ENCODE measurements around the gene MRPS18A. TPM values are rescaled to one million over a fixed set of nuclear protein-coding genes. Genes with fewer than 3 reads are reported as not detected.

The MRPS18A gene
- total and polyA plus RNA-seq, 2 donors (not counting 1 experiment from before 2014, with no cell fraction given) = 39.6 to 46.3 TPM

GRCh38 chr6:43681303-43681702 is 6.3 kb downstream of the MRPS18A start:
- H3K27ac Mint-ChIP-seq = no peak overlapping the region
- intact Hi-C loops (cut with micrococcal nuclease) = loop anchor here (10.0 kb wide), 1 partner anchor 1467 kb away; the partner anchor contains the start of gene MRPS10
- no peaks in the 10 kb centered on the region for H3K9me3 Mint-ChIP-seq (ENCODE audit: insufficient read depth)
- no peak for ATAC-seq (ENCODE audit: low read depth)
- Histone ChIP-seq H3K27ac (ENCODE audit: low read length in 2 of 2) (no peak overlapping the region), H3K4me2 (replicated peaks; ENCODE audit: low read depth, low read length, poor library complexity, severe bottlenecking) (no peak overlapping the region), H3K4me3 (ENCODE audit: control extremely low read depth in 1 of 5, extremely low read depth in 1 of 5, insufficient read depth in 1 of 5, low read depth in 2 of 5, low read length in 4 of 5) (no peak overlapping the region), H3K27me3 (replicated peaks in 1 of 4; ENCODE audit: control extremely low read depth in 1 of 4, control insufficient read depth in 3 of 4, insufficient read depth in 4 of 4, low read length in 3 of 4) (no peaks in the 10 kb centered on the region), H3K36me3 (replicated peaks in 1 of 2; ENCODE audit: control extremely low read depth in 1 of 2, control insufficient read depth in 1 of 2, extremely low read depth in 1 of 2, insufficient read depth in 2 of 2, low read length in 1 of 2) (peaks cover 25 to 64% of the 10 kb centered on the region in 2 experiments), H3K79me2 (ENCODE audit: control insufficient read depth, insufficient read depth, low read length) (peaks cover 70% of the 10 kb centered on the region), H3K9me3 (ENCODE audit: control extremely low read depth in 1 of 3, control insufficient read depth in 2 of 3, insufficient read depth in 1 of 3, low read length in 2 of 3) (no peaks in the 10 kb centered on the region), H3K4me1 (ENCODE audit: control insufficient read depth in 2 of 2, insufficient read depth in 2 of 2, low read length in 2 of 2) (peaks cover 22 to 25% of the 10 kb centered on the region in 2 donors), H4K20me1 (ENCODE audit: control insufficient read depth, insufficient read depth, low read length, poor library complexity, severe bottlenecking) (peaks cover 80% of the 10 kb centered on the region), H3K9ac (ENCODE audit: low read length) (no peak overlapping the region), H2AFZ (ENCODE audit: insufficient read depth, low read depth, low read length, poor library complexity, severe bottlenecking) (no peak overlapping the region)
- H3K4me3 Mint-ChIP-seq = no peak overlapping the region
- 100% methylated on average over 2 of the region's 5 CpGs for WGBS (ENCODE audit: insufficient coverage)
- H3K27me3 Mint-ChIP-seq = no peaks in the 10 kb centered on the region
- H3K4me1 Mint-ChIP-seq = peaks cover 37% of the 10 kb centered on the region
- POLR2A ChIA-PET = no interaction called here
- DNase-seq = no peak
- CTCF ChIA-PET = interaction anchor here (1.0 kb wide), 1 partner anchor 9 kb away, joined by 3 read pairs; no protein-coding TSS in a partner anchor
- TF ChIP-seq EZH2 (IDR thresholded peaks at IDR 0.05; ENCODE audit: borderline replicate concordance, insufficient read depth, low read depth, low read length, poor library complexity, severe bottlenecking) (no peak), CTCF (IDR thresholded peaks at IDR 0.05) (no peak)

- POLR2A ChIA-PET = no interaction called here
- no peaks in the 10 kb centered on the region for H3K27me3 Mint-ChIP-seq
Observed at GRCh38 chr6:43680308-43681200, 7.0 kb downstream of the MRPS18A start.

More at GRCh38 chr6:43680308-43681200, 7.0 kb downstream of the MRPS18A start:
- DNase-seq = no peak
- ATAC-seq (ENCODE audit: low read depth) = no peak
- intact Hi-C loops (cut with micrococcal nuclease) = loop anchor here (10.0 kb wide), 1 partner anchor 1466 kb away; the partner anchor contains the start of gene MRPS10
- H2AFZ ChIP-seq (ENCODE audit: insufficient read depth, low read depth, low read length, poor library complexity, severe bottlenecking) = no peak overlapping the region
- H3K79me2 ChIP-seq (ENCODE audit: control insufficient read depth, insufficient read depth, low read length) = peaks cover 63% of the 10 kb centered on the region
- peaks cover 84% of the 10 kb centered on the region for H4K20me1 ChIP-seq (ENCODE audit: control insufficient read depth, insufficient read depth, low read length, poor library complexity, severe bottlenecking)
- no peak overlapping the region for H3K27ac ChIP-seq (ENCODE audit: low read length in 2 of 2)
- no peaks in the 10 kb centered on the region for H3K27me3 ChIP-seq (replicated peaks in 1 of 4; ENCODE audit: control extremely low read depth in 1 of 4, control insufficient read depth in 3 of 4, insufficient read depth in 4 of 4, low read length in 3 of 4)
- H3K4me3 ChIP-seq (ENCODE audit: control extremely low read depth in 1 of 5, extremely low read depth in 1 of 5, insufficient read depth in 1 of 5, low read depth in 2 of 5, low read length in 4 of 5) = no peak overlapping the region
- H3K4me2 ChIP-seq (replicated peaks; ENCODE audit: low read depth, low read length, poor library complexity, severe bottlenecking) = no peak overlapping the region
- Mint-ChIP-seq H3K27ac (no peak overlapping the region), H3K9me3 (ENCODE audit: insufficient read depth) (no peaks in the 10 kb centered on the region), H3K4me3 (no peak overlapping the region), H3K4me1 (peaks cover 32% of the 10 kb centered on the region)
- no peak for TF ChIP-seq CTCF (IDR thresholded peaks at IDR 0.05)
- no peak for TF ChIP-seq EZH2 (IDR thresholded peaks at IDR 0.05; ENCODE audit: borderline replicate concordance, insufficient read depth, low read depth, low read length, poor library complexity, severe bottlenecking)
- WGBS (ENCODE audit: insufficient coverage) = 100% methylated on average over 3 of the region's 11 CpGs
- peaks cover 25 to 70% of the 10 kb centered on the region in 2 experiments for H3K36me3 ChIP-seq (replicated peaks in 1 of 2; ENCODE audit: control extremely low read depth in 1 of 2, control insufficient read depth in 1 of 2, extremely low read depth in 1 of 2, insufficient read depth in 2 of 2, low read length in 1 of 2)
- no peaks in the 10 kb centered on the region for H3K9me3 ChIP-seq (ENCODE audit: control extremely low read depth in 1 of 3, control insufficient read depth in 2 of 3, insufficient read depth in 1 of 3, low read length in 2 of 3)
- CTCF ChIA-PET = interaction anchor here (0.9 to 1.0 kb wide), 2 partner anchors 9 to 394 kb away, joined by 3 read pairs; no protein-coding TSS in a partner anchor
- H3K4me1 ChIP-seq (ENCODE audit: control insufficient read depth in 2 of 2, insufficient read depth in 2 of 2, low read length in 2 of 2) = peaks cover 20 to 23% of the 10 kb centered on the region in 2 donors
- no peak overlapping the region for H3K9ac ChIP-seq (ENCODE audit: low read length)

Measured in B cell (primary cell).